GM12801 (cell line): Measurements from ENCODE around the gene TBXAS1.

Experiments used
- TF ChIP-seq, protein P1 (sequence below): IDR thresholded peaks from one replicate; pipeline ENCODE4 v1.5.1; 2011; ENCODE audit warnings: control low read depth; ENCODE audit not compliant: insufficient read length; ENCODE audit errors: extremely low read depth

Gene TBXAS1

DNA sequence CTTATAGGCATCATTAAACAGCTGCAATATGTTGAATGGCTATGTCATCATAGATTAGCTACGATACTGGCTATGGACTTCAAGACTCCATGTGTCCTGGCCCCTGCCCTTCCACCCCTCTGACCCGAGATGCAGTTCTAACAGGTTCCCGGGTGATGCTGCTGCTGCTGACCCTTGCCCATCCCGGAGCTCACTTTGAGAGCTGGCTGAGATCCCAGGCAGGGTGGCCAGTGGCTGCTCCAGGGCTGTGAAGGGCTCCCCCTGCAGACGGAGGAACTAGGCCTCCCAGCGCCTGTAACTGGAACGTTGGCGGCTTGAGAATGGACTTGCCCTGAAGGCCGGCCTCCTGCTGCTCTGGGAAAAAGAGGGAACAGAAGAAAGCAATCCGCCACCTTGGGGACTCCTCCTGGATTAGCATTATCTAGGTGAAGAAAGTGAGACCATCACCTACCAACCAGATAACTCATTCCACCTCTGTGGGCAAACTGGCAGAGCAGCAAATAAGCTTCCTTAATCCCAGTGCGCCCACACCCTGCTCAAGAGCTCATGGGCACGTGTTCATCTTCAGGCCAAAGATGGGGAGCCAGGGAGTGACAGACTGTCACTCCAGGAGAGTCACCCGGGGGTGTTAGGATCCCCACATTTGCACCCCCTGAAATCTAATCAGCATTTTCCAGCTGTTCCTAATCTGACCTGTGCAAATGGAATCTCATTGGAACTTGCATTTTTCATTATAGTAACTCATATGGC lies 176.9 kb downstream of the TBXAS1 start:
- TF ChIP-seq, protein P1, sequence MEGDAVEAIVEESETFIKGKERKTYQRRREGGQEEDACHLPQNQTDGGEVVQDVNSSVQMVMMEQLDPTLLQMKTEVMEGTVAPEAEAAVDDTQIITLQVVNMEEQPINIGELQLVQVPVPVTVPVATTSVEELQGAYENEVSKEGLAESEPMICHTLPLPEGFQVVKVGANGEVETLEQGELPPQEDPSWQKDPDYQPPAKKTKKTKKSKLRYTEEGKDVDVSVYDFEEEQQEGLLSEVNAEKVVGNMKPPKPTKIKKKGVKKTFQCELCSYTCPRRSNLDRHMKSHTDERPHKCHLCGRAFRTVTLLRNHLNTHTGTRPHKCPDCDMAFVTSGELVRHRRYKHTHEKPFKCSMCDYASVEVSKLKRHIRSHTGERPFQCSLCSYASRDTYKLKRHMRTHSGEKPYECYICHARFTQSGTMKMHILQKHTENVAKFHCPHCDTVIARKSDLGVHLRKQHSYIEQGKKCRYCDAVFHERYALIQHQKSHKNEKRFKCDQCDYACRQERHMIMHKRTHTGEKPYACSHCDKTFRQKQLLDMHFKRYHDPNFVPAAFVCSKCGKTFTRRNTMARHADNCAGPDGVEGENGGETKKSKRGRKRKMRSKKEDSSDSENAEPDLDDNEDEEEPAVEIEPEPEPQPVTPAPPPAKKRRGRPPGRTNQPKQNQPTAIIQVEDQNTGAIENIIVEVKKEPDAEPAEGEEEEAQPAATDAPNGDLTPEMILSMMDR = no peak

DNA sequence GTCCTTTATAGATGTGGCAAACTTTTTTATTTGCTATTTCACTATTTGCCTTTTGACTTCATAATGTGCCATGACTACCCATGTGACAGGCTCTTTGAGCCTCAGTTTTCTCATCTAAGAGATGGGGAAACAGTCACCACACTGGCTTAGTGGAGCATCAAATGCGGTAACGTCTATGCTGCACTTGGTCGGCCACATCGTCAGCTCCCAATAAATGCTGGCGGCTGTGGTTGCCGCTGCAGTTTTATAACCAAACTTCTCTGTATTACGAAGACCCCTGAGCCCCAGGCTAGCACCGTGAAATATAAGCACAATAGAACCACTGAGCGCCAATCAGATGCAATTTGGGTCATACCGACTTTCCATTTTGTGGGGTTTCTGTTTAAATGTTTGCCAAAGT lies 177.5 kb downstream of the TBXAS1 start:
- TF ChIP-seq, protein P1 = no peak

- TF ChIP-seq, protein P1 = no peak
These were observed 178.1 kb downstream of the TBXAS1 start for GRCh38 chr7:140007051-140007690.

DNA sequence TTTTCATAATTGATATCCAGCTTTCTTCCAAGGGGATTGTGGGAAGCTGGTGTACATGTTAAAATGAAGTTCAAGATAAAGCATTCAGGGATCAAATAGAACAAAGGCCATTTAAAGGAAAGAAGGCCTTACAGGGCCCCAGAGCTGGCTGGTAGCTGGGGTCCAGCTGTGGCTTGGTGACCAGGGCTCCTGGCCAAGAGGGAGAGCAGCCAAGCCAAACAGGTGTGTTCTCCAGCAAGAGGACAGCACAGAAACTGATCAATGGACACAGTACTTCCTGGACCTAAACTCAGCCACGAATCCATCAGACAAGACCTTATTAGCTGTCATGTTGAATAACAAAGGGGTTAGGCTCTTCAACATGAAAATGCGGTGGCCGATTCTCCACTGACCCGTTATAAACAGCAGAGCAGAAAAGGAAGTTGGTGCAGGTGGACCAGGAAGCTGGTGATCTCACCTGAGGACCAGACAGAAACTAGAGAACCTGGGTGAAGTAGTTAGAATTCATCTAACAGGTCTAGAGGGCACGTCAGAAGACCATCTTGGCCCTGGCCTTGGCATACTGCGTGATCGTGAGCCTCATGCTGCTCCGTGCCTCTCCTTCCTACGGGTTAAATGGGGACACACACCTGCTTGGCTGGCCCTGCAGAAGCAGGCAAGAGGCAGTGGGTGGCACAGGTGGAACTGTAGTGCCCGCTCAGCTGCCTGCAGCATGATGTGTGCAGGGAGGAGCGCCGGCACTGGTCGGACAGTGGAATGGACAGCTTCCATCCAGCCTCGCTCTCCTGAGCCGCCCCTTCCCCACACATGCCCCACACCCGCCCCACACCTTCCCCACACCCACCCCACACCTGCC lies 179.9 kb downstream of the TBXAS1 start:
- TF ChIP-seq, protein P1 = no peak

- TF ChIP-seq, protein P1 = no peak
These were observed 180.7 kb downstream of the TBXAS1 start for GRCh38 chr7:140009735-140010134.

GRCh38 chr7:140010194-140010895 lies 181.3 kb downstream of the TBXAS1 start:
- TF ChIP-seq, protein P1 = no peak
